Measurements from ENCODE around the gene KRTAP12-4.
A peak's percentile ranks its signal among the peaks of the same experiment; 100 is the strongest.
"Not testable (repeated sequence)": the region's sequence is repeated elsewhere in the genome, so short reads cannot be mapped to it uniquely, and the experiment has no call there.

Gene KRTAP12-4

DNA sequence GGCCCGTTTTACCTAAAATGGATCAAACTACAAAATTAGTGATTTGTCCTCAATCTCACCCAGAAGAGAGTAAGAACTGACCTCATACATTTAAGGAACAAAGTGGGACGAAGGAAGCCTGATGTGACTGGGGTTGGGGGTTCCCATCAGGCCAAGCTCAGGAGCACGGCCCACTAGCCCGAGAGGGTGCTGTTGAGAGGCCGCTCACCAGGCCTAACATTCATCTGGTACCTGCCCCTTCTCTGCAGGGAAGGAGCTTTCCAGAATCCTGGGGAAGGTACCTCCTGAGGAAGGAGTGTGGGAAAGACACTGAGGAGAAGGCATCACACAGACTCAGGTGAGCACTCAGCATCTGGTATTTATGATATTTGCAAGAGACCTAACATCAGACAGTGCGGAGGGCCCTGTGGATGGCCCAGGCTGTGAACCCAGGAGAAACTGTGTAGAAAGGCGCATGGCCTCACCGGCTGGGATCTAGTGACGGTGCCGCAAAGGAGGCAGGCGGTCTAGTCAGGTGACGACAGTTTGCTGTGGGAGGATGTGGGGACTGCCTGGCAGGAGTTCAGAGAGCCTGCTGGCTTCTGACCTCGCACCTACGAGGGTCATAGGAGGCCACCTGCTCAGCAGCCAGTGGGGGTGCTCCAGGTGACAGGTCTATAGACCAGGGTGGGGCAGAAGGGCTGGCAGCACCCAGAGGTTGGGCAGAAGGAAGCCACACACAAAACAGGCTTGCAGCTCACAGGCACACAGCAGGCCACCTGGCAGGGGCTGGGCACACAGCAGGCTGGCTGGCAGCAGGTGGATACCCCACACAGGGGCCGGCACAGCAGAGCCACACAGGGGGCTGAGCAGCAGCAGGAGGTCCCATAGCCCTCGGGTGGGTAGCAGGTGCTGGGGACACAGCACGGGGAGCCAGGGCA, 543 bp downstream of the KRTAP12-4 start:
- peak; percentile 47 for DNase-seq

GRCh38 chr21:44653123-44653522, 1.3 kb downstream of the KRTAP12-4 start:
- DNase-seq: no peak

DNA sequence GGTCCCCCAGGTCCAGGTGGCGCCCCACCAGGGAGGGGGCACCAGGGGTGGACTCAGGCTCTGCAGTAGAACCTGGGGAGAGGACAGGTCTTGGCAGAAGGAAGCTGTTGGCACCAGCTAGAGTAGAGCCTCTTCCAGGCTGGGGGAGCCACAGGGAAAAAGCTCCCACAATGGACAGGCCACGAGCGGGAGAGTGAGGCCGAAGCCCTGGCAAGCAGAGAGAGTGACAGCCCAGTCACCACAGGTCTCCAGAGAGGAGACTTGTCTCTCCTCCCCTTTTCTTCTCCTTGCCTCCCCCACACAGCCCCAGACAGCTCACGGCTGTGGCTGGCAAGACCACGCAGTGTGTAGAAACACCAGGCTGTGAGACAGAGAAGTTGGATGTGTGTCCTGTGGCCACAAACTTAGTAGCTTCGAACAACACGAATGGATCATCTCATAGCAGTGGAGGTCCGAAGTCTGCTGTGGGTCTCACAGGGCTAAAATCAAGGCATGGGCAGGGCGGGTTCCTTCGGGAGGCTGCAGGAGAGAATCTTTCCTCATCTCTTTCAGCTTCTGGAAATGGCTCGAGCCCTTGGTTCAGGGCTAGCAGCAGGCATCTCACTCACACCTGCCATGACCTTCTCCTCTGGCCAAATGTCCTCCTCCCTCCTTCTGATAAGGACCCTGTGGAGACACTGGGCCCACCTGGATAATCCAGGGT, 3.3 kb downstream of the KRTAP12-4 start:
- no peak for DNase-seq

- no peak for DNase-seq
Observed at GRCh38 chr21:44650265-44650972, 4.0 kb downstream of the KRTAP12-4 start.

- no peak for DNase-seq
Observed at GRCh38 chr21:44649521-44650100, 4.8 kb downstream of the KRTAP12-4 start.

- no peak for DNase-seq
Observed at GRCh38 chr21:44648557-44649311, 5.7 kb downstream of the KRTAP12-4 start.

GRCh38 chr21:44647222-44647552, 7.3 kb downstream of the KRTAP12-4 start:
- no peak for DNase-seq

- not testable (repeated sequence) for DNase-seq
Observed at GRCh38 chr21:44646366-44647221, 7.9 kb downstream of the KRTAP12-4 start, which contains the start of gene KRTAP10-11. Gene KRTAP10-11 (plus strand): TSS chr21:44646414. CDS start chr21:44646459, 45 bp downstream.

DNA sequence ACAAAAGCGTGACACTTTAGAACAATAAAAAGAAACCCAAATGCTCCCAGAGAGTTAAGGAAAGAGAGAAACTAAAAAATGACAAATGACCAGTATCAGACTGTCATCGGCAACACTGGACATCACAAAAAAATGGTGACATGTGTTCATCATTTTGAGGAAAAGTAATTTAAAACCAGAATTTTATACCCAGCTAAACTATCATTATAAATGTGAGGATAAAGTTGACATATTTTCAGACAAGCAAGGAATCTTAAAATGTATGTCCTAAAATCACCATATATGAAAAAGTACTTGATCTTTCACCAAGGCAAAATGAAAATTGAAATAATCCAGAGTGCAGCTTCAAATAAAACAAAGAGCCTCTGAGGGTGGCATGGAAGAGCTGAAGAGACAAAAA, 9.6 kb downstream of the KRTAP12-4 start:
- no peak for DNase-seq

DNA sequence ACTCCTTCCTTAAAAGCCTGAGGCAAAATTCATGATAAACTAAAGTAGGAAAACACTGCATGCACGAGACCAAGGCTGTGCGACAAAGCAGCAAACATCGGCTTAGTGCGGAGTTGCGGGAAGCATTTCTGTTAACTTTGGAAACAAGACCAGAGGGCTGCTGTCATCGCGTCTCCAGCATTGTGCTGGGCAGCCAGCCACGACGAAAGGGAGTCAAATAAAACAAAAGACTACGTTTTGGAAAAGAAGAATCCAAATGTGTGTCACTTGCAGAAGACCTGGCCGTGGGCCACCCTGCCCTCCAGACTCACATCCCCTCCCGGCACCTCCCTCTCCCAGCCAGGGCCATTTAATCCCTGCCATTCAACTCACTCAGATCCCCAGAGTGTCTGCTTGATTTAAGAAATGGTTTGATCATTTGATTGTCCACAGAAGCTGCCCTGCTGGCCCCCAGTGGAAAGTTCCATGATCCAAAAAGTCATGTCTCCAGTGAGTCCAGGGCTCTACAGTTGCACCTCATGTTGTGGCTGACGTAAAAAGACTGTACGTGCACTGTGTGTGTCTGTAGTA, 10.6 kb downstream of the KRTAP12-4 start:
- no peak for DNase-seq

GRCh38 chr21:44640761-44641160, 13.7 kb downstream of the KRTAP12-4 start:
- no peak for DNase-seq

GRCh38 chr21:44639331-44639655, 15.2 kb downstream of the KRTAP12-4 start:
- DNase-seq: no peak

DNA sequence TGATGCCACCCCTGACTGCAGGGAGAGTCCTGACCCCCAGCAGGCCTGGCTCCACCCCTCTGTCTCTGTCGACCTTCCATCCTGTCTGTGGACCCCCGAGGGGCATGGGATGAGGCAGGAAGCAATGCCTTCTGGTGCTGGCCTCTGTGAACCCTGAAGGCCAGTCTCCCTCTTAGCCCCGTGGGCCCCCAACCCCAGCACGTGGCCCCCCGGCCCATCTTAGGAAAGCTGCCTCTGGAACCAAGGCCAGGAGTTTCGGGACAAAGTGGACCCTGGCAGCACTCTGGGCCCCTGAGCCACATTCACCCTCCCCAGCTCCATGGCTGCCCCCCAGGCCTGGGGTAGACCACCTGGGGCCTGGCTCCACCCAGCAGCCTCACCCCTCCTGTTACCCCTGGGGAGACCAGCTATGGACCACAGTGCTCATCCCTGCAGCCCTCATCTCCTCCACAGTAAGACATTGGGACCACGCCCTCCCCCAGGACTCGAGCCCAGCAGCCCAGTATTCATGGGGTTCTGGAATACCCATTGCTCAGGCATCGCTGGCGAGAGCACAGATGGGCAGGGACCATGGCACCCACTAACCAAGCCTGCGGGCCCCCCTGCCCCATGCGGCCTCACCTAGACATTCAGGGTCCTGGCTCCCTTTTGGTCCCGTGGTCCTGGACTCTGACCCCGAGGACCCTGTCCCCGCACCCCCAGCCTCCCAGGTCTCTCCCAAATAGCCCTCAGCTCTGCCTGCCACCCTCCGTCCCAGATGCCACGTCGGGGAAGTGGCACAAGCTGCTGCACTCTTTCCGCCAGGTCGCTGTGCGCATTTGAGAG, 15.7 kb downstream of the KRTAP12-4 start:
- DNase-seq: not testable (repeated sequence)

- DNase-seq: not testable (repeated sequence)
Observed at GRCh38 chr21:44637851-44638348, 16.6 kb downstream of the KRTAP12-4 start.

DNA sequence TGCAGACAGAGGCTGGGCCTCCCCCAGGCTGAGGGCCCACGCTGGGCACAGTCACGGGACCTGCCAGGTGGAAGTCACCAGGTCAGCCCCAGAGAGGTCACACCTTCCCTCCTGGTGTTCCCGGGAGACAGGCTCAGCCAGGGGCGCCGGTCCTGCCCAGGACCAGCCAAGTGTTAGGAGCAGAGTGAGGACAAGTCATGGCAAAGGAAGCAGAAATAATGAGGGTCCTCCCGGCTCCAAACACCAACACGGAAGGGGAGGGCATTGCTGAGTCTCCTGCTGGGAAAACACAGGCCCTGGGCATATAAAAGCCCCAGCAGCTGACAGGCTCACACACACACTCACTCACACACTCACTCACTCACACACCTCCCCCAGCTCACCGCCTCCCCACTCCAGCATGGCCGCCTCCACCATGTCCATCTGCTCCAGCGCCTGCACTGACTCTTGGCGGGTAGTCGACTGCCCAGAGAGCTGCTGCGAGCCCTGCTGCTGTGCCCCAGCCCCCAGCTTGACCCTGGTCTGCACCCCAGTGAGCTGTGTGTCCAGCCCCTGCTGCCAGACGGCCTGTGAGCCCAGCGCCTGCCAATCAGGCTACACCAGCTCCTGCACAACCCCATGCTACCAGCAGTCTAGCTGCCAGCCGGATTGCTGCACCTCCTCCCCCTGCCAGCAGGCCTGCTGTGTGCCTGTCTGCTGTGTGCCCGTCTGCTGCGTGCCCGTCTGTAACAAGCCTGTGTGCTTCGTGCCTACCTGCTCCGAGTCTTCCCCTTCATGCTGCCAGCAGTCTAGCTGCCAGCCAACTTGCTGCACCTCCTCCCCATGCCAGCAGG, 17.2 kb downstream of the KRTAP12-4 start, which contains the start of gene KRTAP10-10:
TSS of gene KRTAP10-10 (plus strand) at position 339 of the 833 bp plus-strand sequence. CDS start at position 401, 62 bp downstream.
- DNase-seq: no peak

GRCh38 chr21:44636209-44637017, 18.0 kb downstream of the KRTAP12-4 start:
- no peak for DNase-seq

DNA sequence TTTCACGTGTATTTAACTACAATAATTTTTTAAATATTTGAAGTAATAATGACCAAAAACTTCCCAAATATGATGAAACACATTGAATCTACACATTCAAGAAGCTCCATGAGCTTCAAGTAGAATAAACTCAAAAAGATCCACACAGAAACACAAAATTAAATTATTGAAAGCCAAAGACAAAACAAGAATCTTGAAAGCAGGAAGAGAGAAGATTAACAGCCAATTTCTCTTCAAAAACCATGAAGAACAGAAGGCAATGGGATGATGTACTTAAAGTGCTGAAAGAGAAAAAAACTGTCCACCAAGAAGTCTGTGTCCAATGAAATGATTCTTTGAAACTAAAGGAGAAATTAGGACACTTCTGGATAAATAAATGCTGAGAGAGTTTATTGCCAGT, 22.4 kb downstream of the KRTAP12-4 start:
- DNase-seq: no peak

DNA sequence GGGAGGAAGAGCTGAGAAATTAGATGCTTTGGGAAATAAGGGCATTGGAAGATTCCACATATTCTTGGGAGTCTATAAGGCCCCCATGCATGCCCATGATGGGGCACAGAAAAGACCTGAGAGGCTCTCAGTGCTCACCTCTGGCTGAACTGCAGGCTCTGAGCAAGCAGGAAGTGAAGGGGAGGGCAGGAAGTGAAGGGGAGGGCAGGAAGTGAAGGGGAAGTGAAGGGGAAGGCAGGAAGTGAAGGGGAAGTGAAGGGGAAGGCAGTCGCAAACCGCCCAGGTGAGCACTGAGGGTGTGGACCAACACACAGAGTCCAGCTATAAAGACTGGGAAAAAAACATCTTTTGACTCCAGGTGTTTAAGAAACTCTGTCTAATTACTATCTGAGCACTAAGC, 24.0 kb downstream of the KRTAP12-4 start:
- DNase-seq: no peak
